Measurements from ENCODE around the gene TMEM252. TPM values are rescaled to one million over a fixed set of nuclear protein-coding genes. Genes with fewer than 3 reads are reported as not detected.

Gene TMEM252
- total RNA-seq, 2 donors from 2014 or later, result not detected

DNA sequence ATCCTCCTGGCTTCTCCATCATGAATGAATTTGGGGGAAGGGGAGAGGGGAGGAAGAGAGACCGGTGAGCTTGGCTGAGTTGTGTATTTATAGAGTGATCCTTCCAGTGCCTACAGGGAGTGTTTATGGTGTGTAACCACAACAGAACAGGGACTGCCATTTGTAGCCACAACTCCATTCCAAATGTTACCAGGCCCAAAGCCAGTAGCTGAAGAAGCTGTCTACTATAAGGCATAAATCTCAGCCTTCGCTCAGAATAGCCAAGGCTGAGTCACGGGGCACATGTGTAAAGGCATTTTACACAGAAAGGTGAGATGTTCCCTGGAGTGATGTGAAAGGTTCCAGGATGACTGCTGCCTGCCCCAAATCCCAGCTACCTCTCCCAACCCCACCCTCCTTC lies 2.5 kb downstream of the TMEM252 start:
- ATAC-seq (ENCODE audit: insufficient number of reproducible peaks, low FRiP score, low read depth) (peak; percentile 93), DNase-seq (ENCODE audit: low spot score) (peak; percentile 31)
- TF ChIP-seq, protein P1, sequence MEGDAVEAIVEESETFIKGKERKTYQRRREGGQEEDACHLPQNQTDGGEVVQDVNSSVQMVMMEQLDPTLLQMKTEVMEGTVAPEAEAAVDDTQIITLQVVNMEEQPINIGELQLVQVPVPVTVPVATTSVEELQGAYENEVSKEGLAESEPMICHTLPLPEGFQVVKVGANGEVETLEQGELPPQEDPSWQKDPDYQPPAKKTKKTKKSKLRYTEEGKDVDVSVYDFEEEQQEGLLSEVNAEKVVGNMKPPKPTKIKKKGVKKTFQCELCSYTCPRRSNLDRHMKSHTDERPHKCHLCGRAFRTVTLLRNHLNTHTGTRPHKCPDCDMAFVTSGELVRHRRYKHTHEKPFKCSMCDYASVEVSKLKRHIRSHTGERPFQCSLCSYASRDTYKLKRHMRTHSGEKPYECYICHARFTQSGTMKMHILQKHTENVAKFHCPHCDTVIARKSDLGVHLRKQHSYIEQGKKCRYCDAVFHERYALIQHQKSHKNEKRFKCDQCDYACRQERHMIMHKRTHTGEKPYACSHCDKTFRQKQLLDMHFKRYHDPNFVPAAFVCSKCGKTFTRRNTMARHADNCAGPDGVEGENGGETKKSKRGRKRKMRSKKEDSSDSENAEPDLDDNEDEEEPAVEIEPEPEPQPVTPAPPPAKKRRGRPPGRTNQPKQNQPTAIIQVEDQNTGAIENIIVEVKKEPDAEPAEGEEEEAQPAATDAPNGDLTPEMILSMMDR (IDR thresholded peaks at IDR 0.05), result no peak
- no peak overlapping the region for H3K4me3 ChIP-seq
- H3K27me3 ChIP-seq (replicated peaks; ENCODE audit: insufficient read depth), result no peaks in the 10 kb centered on the region
- no peaks in the 10 kb centered on the region for H3K9me3 ChIP-seq
- peaks cover 14 to 38% of the 10 kb centered on the region in 2 donors for H3K4me1 ChIP-seq (ENCODE audit: control insufficient read depth in 1 of 2, low read depth in 2 of 2)
- H3K27ac ChIP-seq, result peak overlapping the region; percentile 80 to 87
- no peaks in the 10 kb centered on the region for H3K36me3 ChIP-seq

DNA sequence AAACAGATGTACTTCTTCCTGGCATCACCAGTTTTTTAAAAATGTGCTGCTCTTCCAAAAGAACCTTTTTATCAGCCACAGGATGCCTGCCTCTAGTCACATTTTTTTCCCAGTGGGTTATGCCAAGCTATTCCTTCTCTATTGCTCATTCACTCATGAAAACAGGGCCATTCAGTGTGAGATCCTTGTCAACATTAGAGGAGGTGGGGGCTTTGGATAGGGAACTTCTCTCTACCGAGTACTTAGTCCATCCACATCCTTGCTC lies 3.1 kb downstream of the TMEM252 start:
- TF ChIP-seq, protein P1 (IDR thresholded peaks at IDR 0.05), result no peak
- no peaks in the 10 kb centered on the region for H3K36me3 ChIP-seq
- no peaks in the 10 kb centered on the region for H3K9me3 ChIP-seq
- H3K4me1 ChIP-seq (ENCODE audit: control insufficient read depth in 1 of 2, low read depth in 2 of 2), result peaks cover 14 to 38% of the 10 kb centered on the region in 2 donors
- H3K27me3 ChIP-seq (replicated peaks; ENCODE audit: insufficient read depth), result no peaks in the 10 kb centered on the region
- H3K27ac ChIP-seq, result peak overlapping the region; percentile 80 to 87
- ATAC-seq (ENCODE audit: insufficient number of reproducible peaks, low FRiP score, low read depth), result no peak
- no peak for DNase-seq (ENCODE audit: low spot score)
- H3K4me3 ChIP-seq, result no peak overlapping the region

DNA sequence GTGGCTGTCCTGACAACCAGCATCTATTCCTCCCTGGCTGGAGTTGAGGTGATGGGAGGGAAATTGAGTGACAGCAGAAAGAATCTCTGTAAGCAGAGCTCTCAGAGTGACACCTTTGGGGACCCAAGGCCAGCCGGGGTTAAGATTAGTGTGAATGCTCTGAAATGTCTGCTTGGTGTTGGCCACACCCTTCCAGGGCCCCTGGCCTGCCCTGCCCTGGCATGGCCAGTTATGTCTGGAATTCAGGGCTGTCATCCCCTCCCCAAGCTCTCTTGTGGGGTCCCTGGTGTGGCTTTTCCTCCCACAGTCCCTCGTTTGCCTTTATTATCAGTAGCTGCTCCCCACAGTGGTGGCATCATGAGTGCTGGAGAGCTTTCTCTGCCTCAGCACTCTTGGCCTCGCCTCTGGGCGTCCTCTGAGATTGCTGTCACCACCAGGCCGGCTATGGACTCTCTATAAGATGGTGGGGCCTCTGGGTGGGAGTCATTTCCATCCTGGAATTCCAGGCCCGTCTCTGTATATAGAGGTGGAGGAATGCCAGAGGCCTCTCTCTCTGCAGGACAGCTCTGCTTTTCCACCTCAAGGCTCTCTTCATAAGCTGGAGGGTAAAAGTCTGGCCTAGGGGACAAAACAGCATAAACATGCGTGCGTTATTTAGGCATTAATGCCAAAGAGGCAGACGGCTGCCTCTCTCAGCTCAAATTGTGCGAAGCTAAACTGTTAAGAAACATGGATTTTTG lies 3.6 kb downstream of the TMEM252 start:
- Histone ChIP-seq H3K27me3 (replicated peaks; ENCODE audit: insufficient read depth) (no peaks in the 10 kb centered on the region), H3K27ac (peak overlapping the region; percentile 80 to 87), H3K36me3 (no peaks in the 10 kb centered on the region), H3K4me3 (no peak overlapping the region), H3K9me3 (no peaks in the 10 kb centered on the region), H3K4me1 (ENCODE audit: control insufficient read depth in 1 of 2, low read depth in 2 of 2) (peaks cover 14 to 36% of the 10 kb centered on the region in 2 donors)
- DNase-seq (ENCODE audit: low spot score), result no peak
- TF ChIP-seq, protein P1 (IDR thresholded peaks at IDR 0.05), result no peak
- ATAC-seq (ENCODE audit: insufficient number of reproducible peaks, low FRiP score, low read depth), result no peak

DNA sequence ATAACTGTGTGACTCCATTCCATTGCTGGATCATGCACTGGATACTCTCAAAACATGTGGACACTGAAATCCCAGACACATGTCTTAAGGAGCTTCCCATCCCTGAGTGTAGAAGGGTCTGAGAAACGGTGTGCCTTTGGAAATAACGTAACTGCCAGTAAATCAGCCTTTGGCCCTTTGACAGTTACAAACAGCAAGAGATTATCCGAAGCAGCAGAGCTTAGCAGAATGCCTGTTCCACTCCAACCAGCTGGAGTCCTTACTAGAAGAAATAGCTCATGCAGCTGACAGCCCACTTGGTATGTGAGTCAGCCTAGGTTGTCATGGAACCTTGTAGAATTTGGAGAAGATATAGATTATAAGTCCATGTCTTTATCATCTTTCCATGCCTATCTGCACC lies 7.0 kb downstream of the TMEM252 start:
- H3K27me3 ChIP-seq (replicated peaks; ENCODE audit: insufficient read depth), result no peaks in the 10 kb centered on the region
- no peak for DNase-seq (ENCODE audit: low spot score)
- no peaks in the 10 kb centered on the region for H3K9me3 ChIP-seq
- TF ChIP-seq, protein P1 (IDR thresholded peaks at IDR 0.05), result no peak
- peaks cover 6% of the 10 kb centered on the region for H3K36me3 ChIP-seq
- H3K27ac ChIP-seq, result no peak overlapping the region
- ATAC-seq (ENCODE audit: insufficient number of reproducible peaks, low FRiP score, low read depth), result no peak
- no peak overlapping the region for H3K4me3 ChIP-seq
- H3K4me1 ChIP-seq (ENCODE audit: control insufficient read depth in 1 of 2, low read depth in 2 of 2), result peaks cover 14 to 20% of the 10 kb centered on the region in 2 donors

DNA sequence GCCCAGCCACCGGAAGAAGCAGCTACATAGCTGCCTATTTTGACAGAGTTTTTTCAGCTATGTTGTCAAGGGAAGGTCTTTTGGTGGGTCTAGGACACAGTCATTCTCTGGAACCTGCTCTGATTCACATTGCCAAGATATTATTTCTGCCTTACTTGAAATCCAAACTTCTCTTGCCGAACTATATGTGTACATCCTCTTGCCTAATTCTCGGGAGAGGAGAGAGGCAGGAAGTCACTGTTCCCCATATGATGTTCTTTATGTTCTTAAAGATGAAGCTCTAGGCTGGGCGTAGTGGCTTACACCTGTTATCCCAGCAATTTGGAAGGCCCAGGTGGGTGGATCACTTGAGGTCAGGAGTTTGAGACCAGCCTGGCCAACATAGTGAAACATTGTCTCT lies 8.6 kb downstream of the TMEM252 start:
- Histone ChIP-seq H3K27ac (no peak overlapping the region), H3K4me1 (ENCODE audit: control insufficient read depth in 1 of 2, low read depth in 2 of 2) (peaks cover 5% of the 10 kb centered on the region in 2 donors), H3K27me3 (replicated peaks; ENCODE audit: insufficient read depth) (no peaks in the 10 kb centered on the region), H3K36me3 (peaks cover 6% of the 10 kb centered on the region), H3K9me3 (no peaks in the 10 kb centered on the region), H3K4me3 (no peak overlapping the region)
- TF ChIP-seq, protein P1 (IDR thresholded peaks at IDR 0.05), result no peak
- DNase-seq (ENCODE audit: low spot score), result no peak
- no peak for ATAC-seq (ENCODE audit: insufficient number of reproducible peaks, low FRiP score, low read depth)

All from thoracic aorta (tissue), 2 donors.